Testis (tissue), 2 donors: ENCODE data around the gene NECTIN1.

Source experiments
- POLR2A ChIP-seq: fragments of 450-650 bp; IDR thresholded peaks from one replicate; pipeline ENCODE4 v1.6.1; 2017; ENCODE audit warnings: antibody characterized with exemption, mild to moderate bottlenecking, moderate library complexity
- TF ChIP-seq, protein P1 (sequence below), 3 experiments: fragments of 450-650 bp in 2 of 3; fragments of 200-600 bp in 1 of 3; sonication (generic) in 1 of 3; IDR thresholded peaks; one replicate each; pipeline ENCODE4 v1.5.1; 2016 to 2019; ENCODE audit warnings: antibody characterized with exemption in 3 of 3, mild to moderate bottlenecking in 2 of 3, moderate library complexity in 1 of 3

DNA sequence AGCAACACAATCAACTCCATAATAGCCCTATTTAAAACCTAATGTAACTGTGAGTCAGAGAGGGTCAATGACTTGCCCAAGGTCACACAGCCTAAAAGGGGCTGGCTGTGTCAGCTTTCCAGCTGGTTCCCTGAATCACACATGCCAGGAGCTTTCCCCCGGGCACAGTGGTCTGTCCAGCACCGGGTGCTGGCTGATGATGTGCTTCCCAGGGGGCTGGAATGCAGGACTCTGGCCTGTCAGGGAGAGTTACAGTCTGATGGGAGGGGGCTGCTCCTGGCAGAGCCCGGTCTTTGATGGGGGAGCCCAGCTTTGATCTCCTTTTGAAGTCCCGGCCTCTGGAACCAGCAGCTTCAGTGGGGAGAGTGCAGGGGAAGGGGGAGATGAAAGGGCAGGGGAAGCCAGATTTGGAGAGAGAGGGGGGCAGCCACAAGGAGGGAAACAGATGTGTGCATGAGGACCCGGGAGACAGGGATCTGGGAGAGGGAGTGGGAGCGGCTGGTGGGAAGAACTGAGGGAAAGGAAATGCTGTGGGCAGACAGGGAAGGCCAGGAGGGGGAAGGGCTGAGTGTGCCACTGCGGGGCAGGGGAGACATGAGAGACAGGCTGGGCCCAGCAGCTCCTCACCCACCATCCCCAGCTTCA lies 102.7 kb downstream of the NECTIN1 start:
- TF ChIP-seq POLR2A, result no peak
- TF ChIP-seq, protein P1, sequence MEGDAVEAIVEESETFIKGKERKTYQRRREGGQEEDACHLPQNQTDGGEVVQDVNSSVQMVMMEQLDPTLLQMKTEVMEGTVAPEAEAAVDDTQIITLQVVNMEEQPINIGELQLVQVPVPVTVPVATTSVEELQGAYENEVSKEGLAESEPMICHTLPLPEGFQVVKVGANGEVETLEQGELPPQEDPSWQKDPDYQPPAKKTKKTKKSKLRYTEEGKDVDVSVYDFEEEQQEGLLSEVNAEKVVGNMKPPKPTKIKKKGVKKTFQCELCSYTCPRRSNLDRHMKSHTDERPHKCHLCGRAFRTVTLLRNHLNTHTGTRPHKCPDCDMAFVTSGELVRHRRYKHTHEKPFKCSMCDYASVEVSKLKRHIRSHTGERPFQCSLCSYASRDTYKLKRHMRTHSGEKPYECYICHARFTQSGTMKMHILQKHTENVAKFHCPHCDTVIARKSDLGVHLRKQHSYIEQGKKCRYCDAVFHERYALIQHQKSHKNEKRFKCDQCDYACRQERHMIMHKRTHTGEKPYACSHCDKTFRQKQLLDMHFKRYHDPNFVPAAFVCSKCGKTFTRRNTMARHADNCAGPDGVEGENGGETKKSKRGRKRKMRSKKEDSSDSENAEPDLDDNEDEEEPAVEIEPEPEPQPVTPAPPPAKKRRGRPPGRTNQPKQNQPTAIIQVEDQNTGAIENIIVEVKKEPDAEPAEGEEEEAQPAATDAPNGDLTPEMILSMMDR (IDR thresholded peaks at IDR 0.05), result no peak
